Esophagus squamous epithelium (tissue), 4 donors: ENCODE data around the gene GLB1L2.

ENCODE experiments used
- CTCF ChIP-seq, 6 experiments: fragments of 450-650 bp in 4 of 6; fragments of 200-600 bp in 2 of 6; sonication (generic) in 2 of 6; IDR thresholded peaks; one replicate each; pipeline ENCODE4 v1.5.1; 2016 to 2019; ENCODE audit warnings: antibody characterized with exemption in 6 of 6, mild to moderate bottlenecking in 4 of 6, moderate library complexity in 4 of 6
- POLR2A ChIP-seq, 4 donors: fragments of 450-650 bp; IDR thresholded peaks; one replicate each; pipeline ENCODE4 v1.6.1; 2017; ENCODE audit warnings: antibody characterized with exemption in 4 of 4, mild to moderate bottlenecking in 4 of 4, moderate library complexity in 3 of 4

- TF ChIP-seq CTCF (IDR thresholded peaks at IDR 0.05) (no peak), POLR2A (IDR thresholded peaks at IDR 0.05) (no peak)
These were observed 81.4 kb downstream of the GLB1L2 start for GRCh38 chr11:134413043-134413825.
